ENCODE measurements around the gene COL4A6. TPM values are rescaled to one million over a fixed set of nuclear protein-coding genes. Genes with fewer than 3 reads are reported as not detected.

COL4A6 gene
- total RNA-seq, 4 donors from 2014 or later, result 0.16 to 6.2 (median 1.5) TPM

DNA sequence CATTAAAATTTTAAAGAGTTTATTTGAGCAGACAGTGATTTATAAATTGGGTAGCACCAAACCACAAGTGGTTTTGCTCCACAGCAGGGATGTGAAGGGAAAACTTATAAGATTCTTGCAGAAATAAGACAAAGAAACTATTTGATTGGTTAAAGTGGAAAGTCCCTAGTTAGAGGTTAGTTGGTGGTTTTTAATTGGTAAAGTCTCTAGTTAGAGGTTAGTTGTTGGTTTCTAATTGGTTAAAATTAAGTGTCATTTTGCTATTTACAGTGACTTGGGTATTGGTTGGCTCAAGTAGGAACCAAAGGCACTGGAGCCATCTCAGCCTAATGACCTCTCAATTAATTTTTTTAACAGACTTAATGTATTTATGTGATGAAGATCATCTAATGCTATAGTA, 323.7 kb downstream of the COL4A6 start:
- TF ChIP-seq, protein P1, sequence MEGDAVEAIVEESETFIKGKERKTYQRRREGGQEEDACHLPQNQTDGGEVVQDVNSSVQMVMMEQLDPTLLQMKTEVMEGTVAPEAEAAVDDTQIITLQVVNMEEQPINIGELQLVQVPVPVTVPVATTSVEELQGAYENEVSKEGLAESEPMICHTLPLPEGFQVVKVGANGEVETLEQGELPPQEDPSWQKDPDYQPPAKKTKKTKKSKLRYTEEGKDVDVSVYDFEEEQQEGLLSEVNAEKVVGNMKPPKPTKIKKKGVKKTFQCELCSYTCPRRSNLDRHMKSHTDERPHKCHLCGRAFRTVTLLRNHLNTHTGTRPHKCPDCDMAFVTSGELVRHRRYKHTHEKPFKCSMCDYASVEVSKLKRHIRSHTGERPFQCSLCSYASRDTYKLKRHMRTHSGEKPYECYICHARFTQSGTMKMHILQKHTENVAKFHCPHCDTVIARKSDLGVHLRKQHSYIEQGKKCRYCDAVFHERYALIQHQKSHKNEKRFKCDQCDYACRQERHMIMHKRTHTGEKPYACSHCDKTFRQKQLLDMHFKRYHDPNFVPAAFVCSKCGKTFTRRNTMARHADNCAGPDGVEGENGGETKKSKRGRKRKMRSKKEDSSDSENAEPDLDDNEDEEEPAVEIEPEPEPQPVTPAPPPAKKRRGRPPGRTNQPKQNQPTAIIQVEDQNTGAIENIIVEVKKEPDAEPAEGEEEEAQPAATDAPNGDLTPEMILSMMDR (IDR thresholded peaks at IDR 0.05; ENCODE audit: low read depth), result no peak

Other genes with a start within 250 kb of the COL4A6 start
- gene COL4A5, start 1.4 kb upstream of the COL4A6 start, total RNA-seq, result 1 to 10 TPM; 1.8 to 6.8 (median 3.2) TPM